ENCODE data around the gene IQCK.

Gene IQCK

DNA sequence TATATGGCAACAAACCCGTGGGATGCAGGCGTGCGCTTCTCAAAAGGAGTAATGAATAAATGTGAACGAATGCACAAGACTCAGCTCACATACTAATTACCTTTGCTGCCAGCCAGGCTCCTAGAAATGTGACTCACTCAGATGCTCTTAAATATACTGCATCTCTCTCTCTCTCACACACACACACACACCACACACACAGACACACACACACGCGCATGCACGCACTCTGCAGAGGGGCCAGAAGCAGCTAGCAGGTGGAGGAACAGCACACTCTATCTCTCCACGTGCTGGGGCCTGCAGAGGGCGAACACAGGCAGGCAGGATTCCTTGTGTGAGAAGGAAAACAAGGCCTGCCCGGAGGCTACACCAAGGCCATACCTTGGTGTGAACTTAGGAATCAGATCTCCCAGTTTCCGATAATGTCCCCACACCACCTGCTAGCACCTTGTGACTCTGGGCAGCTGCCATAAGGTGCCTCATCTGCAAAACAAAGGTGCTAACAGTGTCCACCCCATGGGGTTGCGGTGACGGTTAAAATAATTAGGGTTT is 161.2 kb downstream of the IQCK start:
- H3K9me3 ChIP-seq (ENCODE audit: insufficient read depth, low read length) = no peaks in the 10 kb centered on the region
- no peak overlapping the region for H3K27ac ChIP-seq (ENCODE audit: low read depth, low read length)
- H3K9me2 ChIP-seq (replicated peaks; ENCODE audit: insufficient read depth, low read length) = no peaks in the 10 kb centered on the region
- H3K4me3 ChIP-seq (ENCODE audit: insufficient read depth, low read length, poor library complexity, severe bottlenecking) = no peak overlapping the region
- no peak overlapping the region for H3K9ac ChIP-seq (ENCODE audit: low read length)
- H3K4me2 ChIP-seq (ENCODE audit: low read depth, low read length, poor library complexity, severe bottlenecking) = no peak overlapping the region
- no peaks in the 10 kb centered on the region for H3K36me3 ChIP-seq (ENCODE audit: low read length)
- no peaks in the 10 kb centered on the region for H3F3A ChIP-seq (ENCODE audit: insufficient read depth)
- TF ChIP-seq, protein P1, sequence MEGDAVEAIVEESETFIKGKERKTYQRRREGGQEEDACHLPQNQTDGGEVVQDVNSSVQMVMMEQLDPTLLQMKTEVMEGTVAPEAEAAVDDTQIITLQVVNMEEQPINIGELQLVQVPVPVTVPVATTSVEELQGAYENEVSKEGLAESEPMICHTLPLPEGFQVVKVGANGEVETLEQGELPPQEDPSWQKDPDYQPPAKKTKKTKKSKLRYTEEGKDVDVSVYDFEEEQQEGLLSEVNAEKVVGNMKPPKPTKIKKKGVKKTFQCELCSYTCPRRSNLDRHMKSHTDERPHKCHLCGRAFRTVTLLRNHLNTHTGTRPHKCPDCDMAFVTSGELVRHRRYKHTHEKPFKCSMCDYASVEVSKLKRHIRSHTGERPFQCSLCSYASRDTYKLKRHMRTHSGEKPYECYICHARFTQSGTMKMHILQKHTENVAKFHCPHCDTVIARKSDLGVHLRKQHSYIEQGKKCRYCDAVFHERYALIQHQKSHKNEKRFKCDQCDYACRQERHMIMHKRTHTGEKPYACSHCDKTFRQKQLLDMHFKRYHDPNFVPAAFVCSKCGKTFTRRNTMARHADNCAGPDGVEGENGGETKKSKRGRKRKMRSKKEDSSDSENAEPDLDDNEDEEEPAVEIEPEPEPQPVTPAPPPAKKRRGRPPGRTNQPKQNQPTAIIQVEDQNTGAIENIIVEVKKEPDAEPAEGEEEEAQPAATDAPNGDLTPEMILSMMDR (IDR thresholded peaks at IDR 0.05; ENCODE audit: insufficient read depth, low read length, poor library complexity, severe bottlenecking) = no peak
- no peak for TF ChIP-seq EZH2phosphoT487 (conservative IDR thresholded peaks at IDR 0.05; ENCODE audit: low read length)
- H3K79me2 ChIP-seq (ENCODE audit: insufficient read depth, low read length) = no peaks in the 10 kb centered on the region
- H4K20me1 ChIP-seq (ENCODE audit: low read depth, low read length) = no peaks in the 10 kb centered on the region
- no peaks in the 10 kb centered on the region for H3K27me3 ChIP-seq (ENCODE audit: low read length)
- no peak overlapping the region for H2AFZ ChIP-seq (ENCODE audit: low read depth, low read length, severe bottlenecking)

DNA sequence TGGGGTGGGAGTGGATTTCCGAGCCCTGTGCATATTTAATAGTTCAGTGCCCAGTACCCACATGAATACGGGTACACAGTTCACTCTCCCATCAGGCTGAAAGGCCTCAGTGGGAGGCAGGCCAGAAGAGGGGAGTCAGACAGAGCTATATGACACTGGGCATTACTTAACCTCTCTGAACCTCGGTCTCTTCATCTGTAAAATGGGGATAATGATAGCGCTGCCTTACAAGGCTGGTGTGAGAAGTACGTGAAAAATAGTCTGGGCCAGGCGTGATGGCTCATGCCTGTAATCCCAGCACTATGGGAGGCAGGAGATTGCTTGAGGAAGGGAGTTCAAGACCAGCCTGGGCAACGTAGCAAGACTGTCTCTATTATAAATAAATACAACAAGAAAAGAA is 163.0 kb downstream of the IQCK start:
- TF ChIP-seq, protein P1 (IDR thresholded peaks at IDR 0.05; ENCODE audit: insufficient read depth, low read length, poor library complexity, severe bottlenecking) = no peak
- TF ChIP-seq EZH2phosphoT487 (conservative IDR thresholded peaks at IDR 0.05; ENCODE audit: low read length) = no peak
- Histone ChIP-seq H4K20me1 (ENCODE audit: low read depth, low read length) (no peaks in the 10 kb centered on the region), H3K9me3 (ENCODE audit: insufficient read depth, low read length) (no peaks in the 10 kb centered on the region), H3F3A (ENCODE audit: insufficient read depth) (no peaks in the 10 kb centered on the region), H3K9ac (ENCODE audit: low read length) (no peak overlapping the region), H3K79me2 (ENCODE audit: insufficient read depth, low read length) (no peaks in the 10 kb centered on the region), H3K27ac (ENCODE audit: low read depth, low read length) (no peak overlapping the region), H2AFZ (ENCODE audit: low read depth, low read length, severe bottlenecking) (no peak overlapping the region), H3K4me2 (ENCODE audit: low read depth, low read length, poor library complexity, severe bottlenecking) (no peak overlapping the region), H3K4me3 (ENCODE audit: insufficient read depth, low read length, poor library complexity, severe bottlenecking) (no peak overlapping the region), H3K9me2 (replicated peaks; ENCODE audit: insufficient read depth, low read length) (no peaks in the 10 kb centered on the region), H3K27me3 (ENCODE audit: low read length) (no peaks in the 10 kb centered on the region), H3K36me3 (ENCODE audit: low read length) (no peaks in the 10 kb centered on the region)

DNA sequence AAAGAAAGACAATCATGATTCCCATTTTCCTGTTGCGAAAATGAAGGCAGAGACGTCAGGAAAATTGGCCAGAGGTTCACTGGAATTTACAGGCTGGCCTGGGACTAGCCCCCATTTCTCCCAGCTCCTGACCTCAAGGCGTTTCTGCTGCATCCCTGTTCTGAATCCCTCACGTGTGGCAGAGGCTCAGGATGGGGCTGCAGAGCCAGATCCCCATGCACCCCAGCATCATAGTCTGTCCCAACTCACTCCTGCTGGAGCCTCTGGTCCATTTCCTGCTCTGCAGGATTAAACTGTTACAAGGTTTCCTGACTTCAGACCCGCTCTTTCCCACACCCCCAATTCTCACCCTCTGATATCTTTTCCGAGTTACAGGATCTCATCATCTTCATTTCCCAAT is 163.7 kb downstream of the IQCK start:
- no peak overlapping the region for H3K9ac ChIP-seq (ENCODE audit: low read length)
- H3K9me3 ChIP-seq (ENCODE audit: insufficient read depth, low read length) = no peaks in the 10 kb centered on the region
- H3K79me2 ChIP-seq (ENCODE audit: insufficient read depth, low read length) = no peaks in the 10 kb centered on the region
- H3K27me3 ChIP-seq (ENCODE audit: low read length) = no peaks in the 10 kb centered on the region
- H3K27ac ChIP-seq (ENCODE audit: low read depth, low read length) = no peak overlapping the region
- TF ChIP-seq EZH2phosphoT487 (conservative IDR thresholded peaks at IDR 0.05; ENCODE audit: low read length) = no peak
- TF ChIP-seq, protein P1 (IDR thresholded peaks at IDR 0.05; ENCODE audit: insufficient read depth, low read length, poor library complexity, severe bottlenecking) = no peak
- no peak overlapping the region for H3K4me3 ChIP-seq (ENCODE audit: insufficient read depth, low read length, poor library complexity, severe bottlenecking)
- no peaks in the 10 kb centered on the region for H3K9me2 ChIP-seq (replicated peaks; ENCODE audit: insufficient read depth, low read length)
- no peak overlapping the region for H2AFZ ChIP-seq (ENCODE audit: low read depth, low read length, severe bottlenecking)
- H3K36me3 ChIP-seq (ENCODE audit: low read length) = no peaks in the 10 kb centered on the region
- H4K20me1 ChIP-seq (ENCODE audit: low read depth, low read length) = no peaks in the 10 kb centered on the region
- H3K4me2 ChIP-seq (ENCODE audit: low read depth, low read length, poor library complexity, severe bottlenecking) = no peak overlapping the region
- H3F3A ChIP-seq (ENCODE audit: insufficient read depth) = no peaks in the 10 kb centered on the region

Measured in SU-DHL-6 (cell line).